Smooth muscle cell (in vitro differentiated cells): Measurements from ENCODE around the gene TH. TPM values are rescaled to one million over a fixed set of nuclear protein-coding genes. Genes with fewer than 3 reads are reported as not detected.
"Not testable (repeated sequence)": the region's sequence is repeated elsewhere in the genome, so short reads cannot be mapped to it uniquely, and the experiment has no call there.

Source experiments
- DNase-seq: peaks from one replicate; lab custom pipeline; 2025; ENCODE audit not compliant: unreplicated experiment; lab: John Stamatoyannopoulos, UW
- H2AFZ ChIP-seq: fragments of 200-600 bp; sonication (generic); 2 replicates; pipeline ENCODE4 v1.6.0; 2016; ENCODE audit warnings: antibody characterized with exemption, low read depth, mild to moderate bottlenecking
- H3F3A ChIP-seq: fragments of 200-600 bp; sonication (generic); 2 replicates; pipeline ENCODE4 v1.6.0; 2017; ENCODE audit warnings: antibody characterized with exemption, low read depth
- H3K27ac ChIP-seq: fragments of 200-600 bp; sonication (generic); 2 replicates; pipeline ENCODE4 v1.5.1; 2016; ENCODE audit warnings: low read depth, mild to moderate bottlenecking
- H3K27me3 ChIP-seq: fragments of 200-600 bp; sonication (generic); 2 replicates; pipeline ENCODE4 v1.6.1; 2016; ENCODE audit warnings: low read depth, mild to moderate bottlenecking
- H3K36me3 ChIP-seq: fragments of 200-600 bp; sonication (generic); 2 replicates; pipeline ENCODE4 v1.5.1; 2016; ENCODE audit warnings: low read depth
- H3K4me1 ChIP-seq: fragments of 200-600 bp; sonication (generic); 2 replicates; pipeline ENCODE4 v1.5.1; 2016; ENCODE audit warnings: low read depth
- H3K4me2 ChIP-seq: fragments of 200-600 bp; sonication (generic); 2 replicates; pipeline ENCODE4 v1.6.0; 2016; ENCODE audit warnings: mild to moderate bottlenecking
- H3K4me3 ChIP-seq: fragments of 200-600 bp; sonication (generic); 2 replicates; pipeline ENCODE4 v1.5.1; 2016; ENCODE audit warnings: mild to moderate bottlenecking
- H3K79me2 ChIP-seq: fragments of 200-600 bp; sonication (generic); 2 replicates; pipeline ENCODE4 v1.6.0; 2016; ENCODE audit warnings: low read depth, mild to moderate bottlenecking
- H3K9ac ChIP-seq: fragments of 200-600 bp; sonication (generic); 2 replicates; pipeline ENCODE4 v1.6.0; 2016; ENCODE audit warnings: low read depth
- H3K9me3 ChIP-seq: fragments of 200-600 bp; sonication (generic); replicated peaks from 2 replicates; pipeline ENCODE4 v1.5.1; 2016; ENCODE audit warnings: low read depth
- H4K20me1 ChIP-seq: fragments of 200-600 bp; sonication (generic); 2 replicates; pipeline ENCODE4 v1.6.0; 2016; ENCODE audit warnings: low read depth
- CTCF ChIP-seq: fragments of 200-600 bp; sonication (generic); IDR thresholded peaks from 2 replicates; pipeline ENCODE4 v1.5.1; 2017; ENCODE audit warnings: borderline replicate concordance, mild to moderate bottlenecking, antibody characterized with exemption; ENCODE audit not compliant: insufficient read depth, poor library complexity, severe bottlenecking
- WGBS: methylation state at CpG from one replicate; pipeline ENCODE4 v1.1.7; 2016; ENCODE audit warnings: low lambda C conversion rate; 5-methylcytosine and 5-hydroxymethylcytosine counted together
- polyA plus RNA-seq: library from polyadenylated mRNA; unstranded; fragments of >200 nt; fragmentation: Nextera tagmentation; extraction: Ambion mirVana; gene quantifications from 2 replicates; pipeline ENCODE4 v1.2.1, GENCODE V29; 2016
- total RNA-seq: library from RNA; depleted of rRNA; stranded (reverse); fragments of >200 nt; gene quantifications from 2 replicates; pipeline ENCODE4 v1.2.3, GENCODE V29; 2014

The TH gene
- total and polyA plus RNA-seq, 2 experiments from 2014 or later: not detected

DNA sequence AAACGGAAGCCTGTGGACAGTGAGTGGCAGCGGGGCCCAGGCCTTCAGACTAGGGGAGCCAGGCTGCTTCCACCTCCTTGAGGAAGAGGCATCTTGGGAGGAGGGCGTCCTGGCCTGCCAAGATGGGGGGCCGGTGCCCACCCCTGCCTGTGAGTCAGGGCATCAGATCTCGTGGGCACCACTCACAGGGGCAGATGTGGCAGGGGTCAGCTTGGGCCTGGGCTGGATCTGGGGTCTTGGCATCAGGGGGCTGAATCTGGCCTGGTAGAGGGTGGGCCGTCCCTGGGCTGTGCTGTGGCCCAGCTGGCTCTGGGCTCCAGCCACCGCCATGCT is 24.1 kb upstream of the TH start:
- no peak overlapping the region for H2AFZ ChIP-seq
- no peaks in the 10 kb centered on the region for H3F3A ChIP-seq
- H3K36me3 ChIP-seq: no peaks in the 10 kb centered on the region
- TF ChIP-seq CTCF: no peak
- H3K27ac ChIP-seq: no peak overlapping the region
- 81% methylated on average over 7 of the region's 7 CpGs for WGBS
- no peak for DNase-seq
- H3K27me3 ChIP-seq: peaks cover 2% of the 10 kb centered on the region
- no peaks in the 10 kb centered on the region for H3K9me3 ChIP-seq
- no peak overlapping the region for H3K4me3 ChIP-seq
- H3K79me2 ChIP-seq: no peaks in the 10 kb centered on the region
- no peaks in the 10 kb centered on the region for H4K20me1 ChIP-seq
- no peak overlapping the region for H3K4me2 ChIP-seq
- peaks cover 10% of the 10 kb centered on the region for H3K4me1 ChIP-seq
- no peak overlapping the region for H3K9ac ChIP-seq

- H3K4me3 ChIP-seq: no peak overlapping the region
- no peaks in the 10 kb centered on the region for H4K20me1 ChIP-seq
- H3K27me3 ChIP-seq: peaks cover 3% of the 10 kb centered on the region
- H3K9ac ChIP-seq: no peak overlapping the region
- no peaks in the 10 kb centered on the region for H3F3A ChIP-seq
- no peak overlapping the region for H3K4me2 ChIP-seq
- H3K4me1 ChIP-seq: peaks cover 13% of the 10 kb centered on the region
- no peaks in the 10 kb centered on the region for H3K9me3 ChIP-seq
- H2AFZ ChIP-seq: no peak overlapping the region
- 55% methylated on average over 22 of the region's 24 CpGs for WGBS
- TF ChIP-seq CTCF: peak; percentile 93
- no peak for DNase-seq
- H3K27ac ChIP-seq: no peak overlapping the region
- H3K79me2 ChIP-seq: no peaks in the 10 kb centered on the region
- H3K36me3 ChIP-seq: no peaks in the 10 kb centered on the region
Observed at GRCh38 chr11:2194877-2195755, 23.5 kb upstream of the TH start.

DNA sequence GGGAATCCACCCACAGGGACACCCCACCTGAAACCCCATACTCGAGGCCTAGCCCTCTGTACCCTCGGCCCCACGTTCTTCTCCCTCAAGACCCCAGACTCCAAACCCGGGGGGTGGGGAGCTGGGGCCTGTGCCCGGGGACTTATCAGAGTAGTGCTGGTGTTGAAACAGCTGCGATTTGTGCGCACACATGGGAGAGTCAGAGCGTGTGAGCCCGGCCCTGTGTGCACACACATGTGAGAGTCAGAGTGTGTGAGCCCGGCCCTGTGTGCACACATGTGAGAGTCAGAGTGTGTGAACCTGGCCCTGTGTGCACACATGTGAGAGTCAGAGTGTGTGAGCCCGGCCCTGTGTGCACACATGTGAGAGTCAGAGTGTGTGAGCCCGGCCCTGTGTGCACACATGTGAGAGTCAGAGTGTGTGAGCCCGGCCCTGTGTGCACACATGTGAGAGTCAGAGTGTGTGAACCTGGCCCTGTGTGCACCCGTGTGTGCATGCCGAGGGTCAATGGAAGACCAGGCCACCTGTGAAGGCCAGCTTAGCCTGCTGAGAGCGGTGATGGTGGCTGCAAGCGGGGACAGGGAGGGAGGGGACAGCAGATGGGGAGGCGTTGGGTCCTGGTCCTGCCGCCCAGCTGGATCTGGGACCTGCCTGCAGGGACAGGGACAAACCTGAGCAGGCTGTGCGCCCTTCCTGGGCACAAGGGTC is 22.4 kb upstream of the TH start:
- not testable (repeated sequence) for H3K9me3 ChIP-seq, H3F3A ChIP-seq, H3K27ac ChIP-seq, H3K36me3 ChIP-seq, H3K79me2 ChIP-seq, H4K20me1 ChIP-seq, H3K27me3 ChIP-seq, H2AFZ ChIP-seq, DNase-seq, H3K4me3 ChIP-seq, H3K9ac ChIP-seq, H3K4me2 ChIP-seq
- peaks cover 21% of the 10 kb centered on the region for H3K4me1 ChIP-seq
- 85% methylated on average over 13 of the region's 20 CpGs for WGBS

DNA sequence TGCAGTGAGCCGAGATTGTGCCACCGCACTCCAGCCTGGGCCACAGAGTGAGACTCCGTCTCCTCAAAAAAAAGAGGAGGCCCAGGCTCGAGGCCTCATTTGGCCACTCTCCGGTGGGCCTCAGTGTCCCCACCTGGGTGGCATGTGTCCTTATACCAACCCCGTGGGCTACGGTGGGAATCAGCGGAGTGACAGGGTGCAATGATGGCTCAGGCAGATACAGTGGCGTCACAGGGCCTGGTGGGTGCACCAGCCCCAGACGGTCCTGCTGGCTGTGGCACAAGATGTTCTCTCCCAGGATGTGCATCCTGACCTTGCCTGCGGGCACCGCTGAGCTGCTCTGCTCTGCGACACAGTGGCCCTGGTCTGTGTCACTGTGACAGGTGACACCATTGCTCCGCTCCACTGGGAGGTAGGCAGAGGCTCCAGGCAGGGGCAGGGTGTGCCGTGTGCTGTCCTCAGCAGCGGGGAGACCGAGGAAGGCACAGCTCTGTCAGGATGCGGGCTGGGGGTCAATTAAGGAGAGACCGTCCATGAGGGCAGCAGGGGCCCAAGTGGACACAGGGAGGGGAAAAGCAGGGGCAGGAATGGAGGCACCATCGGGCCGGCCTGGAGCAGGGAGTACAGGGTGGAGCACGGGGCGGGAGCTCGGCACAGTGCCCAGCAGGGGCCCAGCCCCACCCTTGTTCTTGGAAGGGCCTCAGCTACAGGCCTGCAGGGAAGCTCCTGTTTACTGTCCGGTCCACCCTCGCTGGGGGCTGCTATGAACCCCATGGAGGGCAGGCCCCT is 21.7 kb upstream of the TH start:
- TF ChIP-seq CTCF: no peak
- Histone ChIP-seq H3F3A (no peaks in the 10 kb centered on the region), H3K9ac (no peak overlapping the region), H3K4me1 (peaks cover 21% of the 10 kb centered on the region), H3K27me3 (peaks cover 3% of the 10 kb centered on the region), H3K9me3 (no peaks in the 10 kb centered on the region), H3K36me3 (no peaks in the 10 kb centered on the region), H3K79me2 (no peaks in the 10 kb centered on the region), H3K4me3 (no peak overlapping the region), H3K4me2 (no peak overlapping the region), H2AFZ (no peak overlapping the region), H4K20me1 (no peaks in the 10 kb centered on the region), H3K27ac (no peak overlapping the region)
- WGBS: 88% methylated on average over 25 of the region's 26 CpGs
- DNase-seq: no peak
